Lower leg skin (tissue), 4 donors: ENCODE measurements around the gene MAP4K5. TPM values are rescaled to one million over a fixed set of nuclear protein-coding genes. Genes with fewer than 3 reads are reported as not detected.

ENCODE experiments used
- DNase-seq, 2 donors: peaks; one replicate each; pipeline ENCODE4 v3.0.0-alpha.2; 2019; ENCODE audit warnings: low spot score in 2 of 2
- H3K4me3 ChIP-seq: fragments of 200-600 bp; sonication (generic); 2 replicates; pipeline ENCODE4 v1.5.1; 2017; ENCODE audit warnings: mild to moderate bottlenecking, low read depth; ENCODE audit not compliant: poor library complexity, severe bottlenecking
- POLR2A ChIP-seq, 2 donors: fragments of 450-650 bp; IDR thresholded peaks; one replicate each; pipeline ENCODE4 v1.6.1; 2016 to 2017; ENCODE audit warnings: antibody characterized with exemption in 2 of 2, mild to moderate bottlenecking in 1 of 2, moderate library complexity in 1 of 2
- WGBS, 2 donors: methylation state at CpG; one replicate each; pipeline ENCODE4 v1.1.5; 2018; 5-methylcytosine and 5-hydroxymethylcytosine counted together
- intact Hi-C: fragments of 100-400 bp; cut with DNase I; formaldehyde crosslinking; loops from one replicate; pipeline ENCODE4 v1.15.0; 2023; ENCODE audit warnings: low total_unique reads
- total RNA-seq, 4 donors: library from RNA; depleted of rRNA; stranded (reverse); fragments of >200 nt; gene quantifications; one replicate each; pipeline ENCODE4 v1.1.0, GENCODE V29; 2016
- TF ChIP-seq, protein P1 (sequence below), 3 donors: fragments of 450-650 bp; IDR thresholded peaks; one replicate each; pipeline ENCODE4 v1.5.1; 2016; ENCODE audit warnings: antibody characterized with exemption in 3 of 3, mild to moderate bottlenecking in 3 of 3, moderate library complexity in 2 of 3

The MAP4K5 gene
- total RNA-seq, 4 donors from 2014 or later = 119 to 292 (median 218) TPM

DNA sequence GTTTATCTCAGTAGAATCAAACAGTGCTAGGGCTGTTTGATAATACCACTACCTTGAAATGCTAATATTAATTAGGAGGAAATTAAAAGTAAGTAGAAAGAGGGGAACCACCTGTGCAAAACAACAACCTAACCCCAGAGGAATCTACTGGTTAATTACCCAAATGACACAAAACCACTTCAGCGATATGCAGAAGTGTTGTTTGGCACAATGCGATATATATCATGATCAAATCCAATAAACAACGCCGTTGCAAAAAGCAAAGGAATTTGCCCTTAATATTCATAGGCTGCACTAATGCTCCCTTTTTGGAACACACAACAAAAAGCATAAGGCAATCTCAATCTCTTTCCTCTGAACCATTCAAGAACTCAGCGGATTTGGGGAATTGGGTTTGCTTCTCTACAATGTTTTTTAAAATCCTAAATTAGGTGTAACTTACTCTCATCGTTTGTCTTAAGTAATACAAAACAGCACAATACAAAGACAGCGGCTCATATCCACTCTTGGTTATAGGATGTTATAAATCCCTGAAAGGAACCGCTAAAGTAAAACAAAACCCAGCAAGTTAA lies 1.5 kb downstream of the MAP4K5 start:
- DNase-seq = no peak
- intact Hi-C loops = loop anchor here (5.0 kb wide), 1 partner anchor 209 kb away; no protein-coding TSS in a partner anchor
- TF ChIP-seq POLR2A (IDR thresholded peaks at IDR 0.05) = no peak
- TF ChIP-seq, protein P1, sequence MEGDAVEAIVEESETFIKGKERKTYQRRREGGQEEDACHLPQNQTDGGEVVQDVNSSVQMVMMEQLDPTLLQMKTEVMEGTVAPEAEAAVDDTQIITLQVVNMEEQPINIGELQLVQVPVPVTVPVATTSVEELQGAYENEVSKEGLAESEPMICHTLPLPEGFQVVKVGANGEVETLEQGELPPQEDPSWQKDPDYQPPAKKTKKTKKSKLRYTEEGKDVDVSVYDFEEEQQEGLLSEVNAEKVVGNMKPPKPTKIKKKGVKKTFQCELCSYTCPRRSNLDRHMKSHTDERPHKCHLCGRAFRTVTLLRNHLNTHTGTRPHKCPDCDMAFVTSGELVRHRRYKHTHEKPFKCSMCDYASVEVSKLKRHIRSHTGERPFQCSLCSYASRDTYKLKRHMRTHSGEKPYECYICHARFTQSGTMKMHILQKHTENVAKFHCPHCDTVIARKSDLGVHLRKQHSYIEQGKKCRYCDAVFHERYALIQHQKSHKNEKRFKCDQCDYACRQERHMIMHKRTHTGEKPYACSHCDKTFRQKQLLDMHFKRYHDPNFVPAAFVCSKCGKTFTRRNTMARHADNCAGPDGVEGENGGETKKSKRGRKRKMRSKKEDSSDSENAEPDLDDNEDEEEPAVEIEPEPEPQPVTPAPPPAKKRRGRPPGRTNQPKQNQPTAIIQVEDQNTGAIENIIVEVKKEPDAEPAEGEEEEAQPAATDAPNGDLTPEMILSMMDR (IDR thresholded peaks at IDR 0.05) = no peak
- 21 to 31% methylated on average over 8 of the region's 8 CpGs for WGBS, 2 donors
- H3K4me3 ChIP-seq = peak overlapping the region; percentile 93

GRCh38 chr14:50530358-50530757 lies 2.0 kb downstream of the MAP4K5 start:
- 14 to 24% methylated on average over 1 of the region's 1 CpG for WGBS, 2 donors
- no peak for DNase-seq
- TF ChIP-seq, protein P1 (IDR thresholded peaks at IDR 0.05) = no peak
- TF ChIP-seq POLR2A (IDR thresholded peaks at IDR 0.05) = no peak
- no peak overlapping the region for H3K4me3 ChIP-seq
- intact Hi-C loops = loop anchor here (5.0 kb wide), 1 partner anchor 208 kb away; no protein-coding TSS in a partner anchor

- DNase-seq = no peak
- H3K4me3 ChIP-seq = no peak overlapping the region
- 63 to 64% methylated on average over 6 of the region's 6 CpGs for WGBS, 2 donors
- TF ChIP-seq POLR2A (IDR thresholded peaks at IDR 0.05) = no peak
- TF ChIP-seq, protein P1 (IDR thresholded peaks at IDR 0.05) = no peak
- intact Hi-C loops = loop anchor here (5.0 to 10.0 kb wide), 2 partner anchors 185 to 207 kb away; no protein-coding TSS in a partner anchor
Measured at GRCh38 chr14:50529288-50530179, 2.8 kb downstream of the MAP4K5 start.

- WGBS, 2 donors = 93% methylated on average over 1 of the region's 1 CpG
- TF ChIP-seq POLR2A (IDR thresholded peaks at IDR 0.05) = no peak
- intact Hi-C loops = loop anchor here (10.0 kb wide), 1 partner anchor 183 kb away; no protein-coding TSS in a partner anchor
Measured at GRCh38 chr14:50528000-50528399, 4.4 kb downstream of the MAP4K5 start.

DNA sequence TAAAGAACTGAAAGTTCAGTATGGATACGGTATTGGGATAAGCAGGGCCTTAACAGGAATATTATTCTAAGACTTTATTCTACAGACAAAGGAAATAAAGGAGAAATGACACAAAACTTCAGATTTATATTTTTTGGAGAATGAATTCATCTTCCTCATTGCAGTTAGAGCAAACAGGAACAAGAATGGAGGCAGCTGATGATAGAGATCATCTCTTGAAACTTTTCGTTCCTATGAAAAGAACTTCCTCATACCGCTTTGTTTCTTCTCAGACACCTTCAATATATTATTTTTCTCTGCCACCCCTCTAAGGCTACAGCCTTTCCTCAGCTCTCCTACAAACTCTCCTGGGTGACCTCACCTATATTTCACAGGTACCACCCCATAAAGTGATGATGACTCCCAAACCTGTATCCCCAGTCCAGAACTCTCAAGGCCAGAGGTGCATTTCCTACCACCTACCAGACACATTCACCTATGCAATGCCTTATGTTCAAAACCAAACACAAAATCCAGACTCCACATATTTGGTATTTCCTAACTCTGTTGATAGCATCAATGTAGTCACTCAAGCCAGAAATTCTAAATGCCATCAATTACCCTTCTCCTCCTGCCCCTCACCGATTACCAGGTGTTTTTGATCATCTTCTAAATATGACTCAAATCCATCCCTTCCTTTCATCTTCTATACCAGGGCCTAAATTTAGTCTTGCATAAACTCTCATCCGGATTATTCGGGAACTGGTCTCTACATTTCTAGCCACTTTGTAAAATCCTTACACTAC lies 7.4 kb downstream of the MAP4K5 start:
- WGBS, 2 donors = 63 to 73% methylated on average over 6 of the region's 6 CpGs
- no peak overlapping the region for H3K4me3 ChIP-seq
- TF ChIP-seq, protein P1 (IDR thresholded peaks at IDR 0.05) = no peak
- no peak for TF ChIP-seq POLR2A (IDR thresholded peaks at IDR 0.05)
- no peak for DNase-seq
- intact Hi-C loops = loop anchor here (10.0 kb wide), 1 partner anchor 180 kb away; no protein-coding TSS in a partner anchor

More at GRCh38 chr14:50528000-50528399, 4.4 kb downstream of the MAP4K5 start:
- H3K4me3 ChIP-seq = no peak overlapping the region
- DNase-seq = no peak
